HG03159 (cell line): Measurements from ENCODE around the gene MYRIP.

ENCODE experiments used
- ATAC-seq: cut with Tn5 transposase; IDR thresholded peaks from one replicate; pipeline ENCODE4 v1.9.1; 2021; ENCODE audit warnings: mild to moderate bottlenecking, moderate library complexity; ENCODE audit not compliant: unreplicated experiment

MYRIP gene

DNA sequence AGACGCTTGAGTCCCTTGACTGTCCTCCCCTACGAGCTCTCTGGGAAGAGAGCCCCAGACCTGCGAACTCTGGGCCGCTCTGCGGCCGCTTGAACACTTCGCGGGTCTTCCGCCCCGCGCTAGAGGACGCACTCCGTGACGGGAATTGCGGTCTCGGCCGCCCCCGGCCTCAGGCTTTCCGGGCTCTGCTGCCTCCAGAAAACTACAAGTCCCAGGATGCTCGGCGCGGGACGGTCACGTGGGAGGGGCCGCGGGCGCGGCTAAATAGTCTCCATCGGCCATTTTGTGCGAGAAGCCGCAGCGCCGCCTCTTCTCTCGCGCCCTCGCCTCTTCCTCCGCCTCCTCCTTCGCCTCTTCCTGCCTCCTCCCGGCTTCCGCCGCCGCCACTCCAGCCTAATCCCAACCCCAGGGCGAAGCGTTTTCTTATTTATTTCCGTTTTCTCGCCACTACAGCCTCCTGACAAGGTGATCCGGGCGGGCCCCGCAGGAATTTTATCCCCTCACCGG, 500.1 kb downstream of the MYRIP start, which contains the start of gene EIF1B:
Gene EIF1B, plus strand, starts transcription at position 290 of the 507 bp plus-strand sequence. CDS start 235 bp downstream, outside the sequence.
- ATAC-seq, result peak; percentile 93
